SK-N-MC (cell line): Measurements from ENCODE around the gene LMOD1.

Experiments used
- EZH2 ChIP-seq: fragments of 200-600 bp; sonication (generic); IDR thresholded peaks from one replicate; pipeline ENCODE4 v1.6.1; 2017; ENCODE audit warnings: antibody characterized with exemption
- POLR2AphosphoS5 ChIP-seq: IDR thresholded peaks from 2 replicates; pipeline ENCODE4 v1.6.1; 2012; ENCODE audit warnings: mild to moderate bottlenecking, low read depth, low read length, borderline replicate concordance

- TF ChIP-seq EZH2 (no peak), POLR2AphosphoS5 (no peak)
Measured at GRCh38 chr1:201954263-201955008, 8.1 kb upstream of the LMOD1 start.
